ENCODE measurements around the gene SLX4.
"Not testable (repeated sequence)": the region's sequence is repeated elsewhere in the genome, so short reads cannot be mapped to it uniquely, and the experiment has no call there.

SLX4 gene

GRCh38 chr16:3641801-3642396, 30.5 kb upstream of the SLX4 start:
- DNase-seq, result no peak

DNA sequence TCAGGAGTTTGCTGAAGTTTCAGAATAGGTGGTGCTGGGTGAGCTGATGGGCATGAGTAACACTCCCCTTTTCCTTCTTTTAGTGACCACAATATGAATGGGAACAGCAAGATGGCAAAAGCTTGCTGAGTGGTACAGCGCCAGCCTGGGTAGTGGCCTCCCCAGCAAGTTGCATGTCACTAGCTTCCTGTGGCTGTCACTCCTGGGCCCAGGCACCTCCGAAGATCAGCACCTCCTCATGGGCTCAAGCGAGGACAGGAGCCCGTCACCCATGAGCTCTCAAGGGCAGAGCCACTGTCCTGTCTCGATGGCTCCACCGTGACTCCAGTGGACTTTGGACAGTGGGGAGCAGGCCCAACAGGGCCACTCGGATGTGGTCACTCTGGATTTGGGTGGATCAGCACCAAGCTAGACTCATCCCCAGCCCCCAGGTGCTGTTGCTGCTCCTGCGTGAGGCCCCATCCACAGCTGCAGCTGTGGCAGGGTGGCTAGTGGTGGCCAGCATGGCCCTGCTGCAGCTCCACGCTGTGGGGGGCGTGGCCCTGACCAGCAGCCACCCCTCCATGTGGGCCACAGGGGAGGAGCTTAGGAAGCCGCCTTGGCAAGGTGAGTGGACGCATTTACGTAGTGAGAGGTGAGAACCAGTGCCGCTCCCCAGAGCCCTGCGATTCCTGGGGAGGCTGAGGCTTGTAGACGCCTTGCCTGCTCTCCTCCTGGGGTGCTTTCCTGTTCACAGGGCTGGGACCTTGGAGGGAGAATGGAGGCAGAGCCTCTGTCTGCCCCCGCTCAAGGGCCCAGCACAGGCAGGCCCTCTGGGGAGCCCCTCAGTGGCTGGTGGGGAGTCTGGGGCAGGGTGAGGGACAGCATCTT, 29.5 kb upstream of the SLX4 start:
- no peak for DNase-seq

- DNase-seq, result no peak
Observed at GRCh38 chr16:3640207-3640606, 28.8 kb upstream of the SLX4 start.

GRCh38 chr16:3638916-3639644, 27.7 kb upstream of the SLX4 start:
- no peak for DNase-seq

- DNase-seq, result no peak
Observed at GRCh38 chr16:3637371-3637923, 26.0 kb upstream of the SLX4 start.

- no peak for DNase-seq
Observed at GRCh38 chr16:3625911-3626732, 14.7 kb upstream of the SLX4 start.

DNA sequence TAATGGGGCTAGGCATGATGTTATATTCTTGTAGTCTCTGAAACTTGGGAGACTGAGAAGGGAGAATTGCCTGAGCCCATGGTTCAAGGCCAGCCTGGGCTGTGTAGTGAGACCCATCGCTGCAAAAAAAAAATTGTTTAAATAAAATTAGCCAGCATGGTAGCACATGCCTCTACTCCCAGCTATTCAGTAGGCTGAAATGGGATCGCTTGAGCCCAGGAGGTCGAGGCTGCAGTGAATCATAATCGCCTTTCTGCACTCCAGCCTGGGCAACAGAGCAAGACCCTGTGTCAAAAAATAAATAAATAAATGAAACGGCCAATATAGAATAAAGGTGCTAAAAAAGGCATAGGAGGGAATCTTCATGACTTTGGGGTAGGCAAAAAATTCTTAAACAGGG, 13.9 kb upstream of the SLX4 start:
- DNase-seq, result no peak

- no peak for DNase-seq
Observed at GRCh38 chr16:3623642-3624041, 12.2 kb upstream of the SLX4 start.

GRCh38 chr16:3618769-3619141, 7.3 kb upstream of the SLX4 start:
- DNase-seq, result no peak

GRCh38 chr16:3612510-3613466, 1.4 kb upstream of the SLX4 start:
- no peak for DNase-seq

GRCh38 chr16:3610698-3611145, 684 bp downstream of the SLX4 start:
- DNase-seq, result no peak

- DNase-seq, result no peak
Observed at GRCh38 chr16:3609895-3610697, 1.3 kb downstream of the SLX4 start.

DNA sequence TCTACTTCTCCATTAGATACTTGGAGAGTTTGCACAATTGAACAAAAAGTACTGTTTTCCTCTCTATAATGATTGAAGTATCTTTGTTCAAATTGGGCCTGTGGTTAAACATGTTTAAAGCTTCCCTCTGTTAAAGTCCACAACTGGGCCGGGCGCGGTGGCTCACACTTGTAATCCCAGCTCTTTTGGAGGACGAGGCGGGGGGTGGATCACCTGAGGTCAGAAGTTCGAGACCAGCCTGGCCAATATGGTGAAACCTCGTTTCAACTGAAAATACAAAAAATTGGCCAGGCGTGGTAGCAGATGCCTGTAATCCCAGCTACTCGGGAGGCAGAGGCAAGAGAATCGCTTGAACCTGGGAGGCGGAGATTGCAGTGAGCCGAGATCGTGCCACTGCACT, 2.4 kb downstream of the SLX4 start:
- not testable (repeated sequence) for DNase-seq

GRCh38 chr16:3608069-3608468, 3.3 kb downstream of the SLX4 start:
- DNase-seq, result no peak

- no peak for DNase-seq
Observed at GRCh38 chr16:3607634-3608033, 3.8 kb downstream of the SLX4 start.

- no peak for DNase-seq
Observed at GRCh38 chr16:3607161-3607560, 4.2 kb downstream of the SLX4 start.

GRCh38 chr16:3606441-3606840, 5.0 kb downstream of the SLX4 start:
- no peak for DNase-seq

DNA sequence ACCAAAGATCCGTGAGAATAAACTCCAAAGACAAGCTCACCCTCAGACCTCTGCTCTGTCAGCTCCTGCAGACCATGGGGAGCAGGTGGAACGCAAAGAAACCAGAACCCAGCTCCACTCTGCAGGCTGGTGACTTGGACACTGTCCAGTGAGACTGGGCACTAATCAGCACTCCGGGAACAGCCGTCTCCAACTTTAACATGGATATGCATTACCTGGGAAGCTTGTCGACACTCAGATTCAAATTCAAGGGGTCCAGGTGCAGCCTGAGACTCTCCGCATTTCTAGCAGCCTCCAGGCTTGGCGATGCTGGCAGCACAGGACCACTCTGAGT, 9.1 kb downstream of the SLX4 start:
- no peak for DNase-seq

GRCh38 chr16:3601614-3602319, 9.6 kb downstream of the SLX4 start:
- no peak for DNase-seq

- no peak for DNase-seq
Observed at GRCh38 chr16:3599922-3600321, 11.5 kb downstream of the SLX4 start.
